HepG2 (cell line): Measurements from ENCODE around the gene ST6GALNAC6. TPM values are rescaled to one million over a fixed set of nuclear protein-coding genes. Genes with fewer than 3 reads are reported as not detected.

Source experiments
- ATAC-seq: fragments of 200-7000 bp; cut with Tn5 transposase; 3 replicates; pipeline ENCODE4 v1.9.1; 2020; ENCODE audit warnings: mild to moderate bottlenecking, moderate library complexity
- BruUV-seq: library from RNA; stranded (reverse); fragments of 400-500 nt; replicated peaks from 2 replicates; lab custom pipeline; 2021; lab: Mats Ljungman, UMichigan
- CTCF ChIA-PET: fragments of 300-600 bp; formaldehyde crosslinking; extraction: SDS; loops from one replicate; lab custom pipeline; 2021; ENCODE audit warnings: low total read pairs, inconsistent platforms, low intra/inter-chr PET ratio; lab: Yijun Ruan, JAX
- POLR2A ChIA-PET: fragments of 350-600 bp; sonication (Branson Sonifier 250); formaldehyde crosslinking; loops from one replicate; lab custom pipeline; 2020; ENCODE audit warnings: antibody characterized with exemption, inconsistent platforms; lab: Yijun Ruan, JAX
- DNase-seq: peaks from one replicate; pipeline ENCODE4 v3.0.0-alpha.2; 2015; ENCODE audit warnings: low spot score
- FAIRE-seq: peaks from 3 replicates; lab custom pipeline; 2011; peaks lifted over from hg19 to GRCh38; lab: Jason Lieb, UNC
- H2AFZ ChIP-seq: one replicate; pipeline ENCODE4 v1.6.1; 2011; ENCODE audit warnings: low read length, inconsistent platforms
- H3K27ac ChIP-seq: fragments of 300-600 bp; 3 replicates; pipeline ENCODE4 v1.8.0; 2011; ENCODE audit warnings: mixed run types, mild to moderate bottlenecking, mixed read lengths, low read length, inconsistent platforms; ENCODE audit not compliant: insufficient read depth; ENCODE audit errors: extremely low read length
- H3K27me3 ChIP-seq, 2 experiments: fragments of 200-600 bp in 1 of 2; 2 replicates in 1 of 2; 3 replicates in 1 of 2; pipeline versions ENCODE4 v1.6.0 to v1.8.0; 2011; ENCODE audit warnings: low read length in 2 of 2, mild to moderate bottlenecking in 2 of 2, moderate library complexity in 2 of 2, inconsistent platforms in 1 of 2; ENCODE audit not compliant: insufficient read depth in 2 of 2, control insufficient read depth in 1 of 2
- H3K36me3 ChIP-seq, 2 experiments: fragments of 200-600 bp in 1 of 2; replicated peaks in 1 of 2; 2 replicates in 1 of 2; 3 replicates in 1 of 2; pipeline versions ENCODE4 v1.5.1 to v1.8.0; 2011; ENCODE audit warnings: low read length in 2 of 2, inconsistent platforms in 1 of 2; ENCODE audit not compliant: insufficient read depth in 2 of 2, control insufficient read depth in 1 of 2
- H3K4me1 ChIP-seq: 2 replicates; pipeline ENCODE4 v1.5.1; 2012; ENCODE audit warnings: low read length, inconsistent platforms; ENCODE audit not compliant: insufficient read depth
- H3K4me2 ChIP-seq: 2 replicates; pipeline ENCODE4 v1.6.0; 2011; ENCODE audit warnings: low read depth, low read length, inconsistent platforms
- H3K4me3 ChIP-seq, 3 experiments: fragments of 200-600 bp in 1 of 3; sonication (generic), shearing (Covaris generic) in 1 of 3; replicated peaks in 1 of 3; 2 replicates each; pipeline ENCODE4 v1.5.1; 2011 to 2016; ENCODE audit warnings: low read length in 3 of 3, inconsistent platforms in 2 of 3, low read depth in 2 of 3, mild to moderate bottlenecking in 2 of 3, control low read depth in 1 of 3, mixed read lengths in 1 of 3; ENCODE audit not compliant: insufficient read depth in 1 of 3
- H3K79me2 ChIP-seq: one replicate; pipeline ENCODE4 v1.6.1; 2011; ENCODE audit warnings: low read length, inconsistent platforms; ENCODE audit not compliant: insufficient read depth
- H3K9ac ChIP-seq: 2 replicates; pipeline ENCODE4 v1.6.0; 2011; ENCODE audit warnings: mild to moderate bottlenecking, low read depth, low read length, inconsistent platforms; ENCODE audit not compliant: insufficient read depth
- H3K9me3 ChIP-seq: 2 replicates; pipeline ENCODE4 v1.5.1; 2012; ENCODE audit warnings: mild to moderate bottlenecking, low read length
- H4K20me1 ChIP-seq: 2 replicates; pipeline ENCODE4 v1.6.0; 2011; ENCODE audit warnings: inconsistent platforms, mild to moderate bottlenecking, low read length, moderate library complexity; ENCODE audit not compliant: insufficient read depth
- ATF7 ChIP-seq, 2 experiments: fragments of 450-650 bp in 1 of 2; sonication (generic) in 1 of 2; formaldehyde crosslinking in 1 of 2; IDR thresholded peaks; 2 replicates each; pipeline versions ENCODE4 v1.4.0 to v1.6.1; 2016 to 2020; ENCODE audit warnings: antibody characterized with exemption in 1 of 2, mild to moderate bottlenecking in 1 of 2, missing genetic modification reagents in 1 of 2
- CREB1 ChIP-seq, 2 experiments: fragments of 450-650 bp in 1 of 2; IDR thresholded peaks; 2 replicates each; pipeline ENCODE4 v1.6.1; 2016 to 2017; ENCODE audit warnings: control low read depth in 1 of 2, mild to moderate bottlenecking in 1 of 2, missing compliant biosample characterization in 1 of 2, missing genetic modification characterization in 1 of 2
- HOXA5 ChIP-seq: sonication (generic); formaldehyde crosslinking; IDR thresholded peaks from 2 replicates; pipeline ENCODE4 v1.4.0; 2020; ENCODE audit warnings: missing genetic modification reagents
- KAT7 ChIP-seq: IDR thresholded peaks from 2 replicates; pipeline ENCODE4 v1.6.1; 2018; ENCODE audit warnings: borderline replicate concordance, missing compliant biosample characterization
- MAFK ChIP-seq, 2 experiments: IDR thresholded peaks in 1 of 2; conservative IDR thresholded peaks in 1 of 2; 2 replicates each; pipeline ENCODE4 v1.6.1; 2011; ENCODE audit warnings: improper control_type of control experiment in 2 of 2, low read length in 2 of 2
- ZNF460 ChIP-seq: sonication (generic); formaldehyde crosslinking; IDR thresholded peaks from 2 replicates; pipeline ENCODE4 v1.5.1; 2020; ENCODE audit warnings: missing genetic modification reagents, mild to moderate bottlenecking, borderline replicate concordance
- ZNF607 ChIP-seq: sonication (generic); formaldehyde crosslinking; IDR thresholded peaks from 2 replicates; pipeline ENCODE4 v1.5.1; 2020; ENCODE audit warnings: missing genetic modification reagents, mild to moderate bottlenecking, borderline replicate concordance
- ZNF740 ChIP-seq: sonication (generic); formaldehyde crosslinking; IDR thresholded peaks from 2 replicates; pipeline ENCODE4 v1.4.0; 2020; ENCODE audit warnings: missing genetic modification reagents
- WGBS: methylation state at CpG from one replicate; pipeline ENCODE4 v1.1.6; 2017; ENCODE audit warnings: low lambda C conversion rate; 5-methylcytosine and 5-hydroxymethylcytosine counted together
- in situ Hi-C: cut with HindIII; loops from 2 replicates; pipeline ENCODE4 v1.10.0; 2017; ENCODE audit warnings: low pct_unique_long_range_greater_than_20kb; ENCODE audit not compliant: extremely low pct_ligation_motif_present
- intact Hi-C: fragments of 100-400 bp; cut with micrococcal nuclease; formaldehyde crosslinking; loops from one replicate; pipeline ENCODE4 v1.10.0; 2022; ENCODE audit not compliant: unreplicated experiment
- polyA plus RNA-seq, 8 experiments: library from polyadenylated mRNA; depleted of rRNA in 3 of 8; stranded (reverse) in 7 of 8; unstranded in 1 of 8; fragments of >200 nt; fragmentation: Illumina TruSeq in 4 of 8; extraction: Trizol in 4 of 8; gene quantifications; 2 replicates each; pipeline versions ENCODE4 v1.2.1 to v1.2.3, GENCODE V29; 2011 to 2016; ENCODE audit warnings: low read depth in 4 of 8, missing spikeins in 1 of 8, mixed read lengths in 1 of 8; ENCODE audit not compliant: insufficient read depth in 1 of 8
- total RNA-seq, 5 experiments: library from RNA; depleted of rRNA; stranded (reverse); fragments of >200 nt; fragmentation: Illumina TruSeq; extraction: Trizol; gene quantifications; 2 replicates each; pipeline ENCODE4 v1.2.3, GENCODE V29; 2016; ENCODE audit warnings: low read depth in 1 of 5

ST6GALNAC6 gene
- total and polyA plus RNA-seq, 2 of the 13 experiments (the other 11 are each of a cell fraction or from before 2014, with no cell fraction given), result 18.5 to 65.4 TPM

- no peak overlapping the region for H3K27ac ChIP-seq
- H3K4me3 ChIP-seq, result no peak overlapping the region
- BruUV-seq, result no TSS peak
- H3K27me3 ChIP-seq, result peaks cover 0 to 38% of the 10 kb centered on the region in 2 experiments; a peak in 4 of 5 replicates
- no peak overlapping the region for H3K9ac ChIP-seq
- no peaks in the 10 kb centered on the region for H4K20me1 ChIP-seq
- no peak for FAIRE-seq
- no peaks in the 10 kb centered on the region for H3K9me3 ChIP-seq
- no peaks in the 10 kb centered on the region for H3K79me2 ChIP-seq
- WGBS, result 68% methylated on average over 16 of the region's 22 CpGs
- no peak for ATAC-seq
- intact Hi-C loops (no loop called here), in situ Hi-C loops (loop anchor here (5.0 to 10.0 kb wide), 2 partner anchors 328 to 420 kb away; no protein-coding TSS in a partner anchor)
- H3K4me2 ChIP-seq, result no peak overlapping the region
- H3K4me1 ChIP-seq, result peaks cover 29% of the 10 kb centered on the region
- CTCF ChIA-PET, result no interaction called here
- no peaks in the 10 kb centered on the region for H3K36me3 ChIP-seq
- POLR2A ChIA-PET, result no interaction called here
- no peak for DNase-seq
- TF ChIP-seq HOXA5, result no peak
- no peak overlapping the region for H2AFZ ChIP-seq
Measured at GRCh38 chr9:127924736-127925444, 25.5 kb upstream of the ST6GALNAC6 start.

- 66% methylated on average over 8 of the region's 8 CpGs for WGBS
- no peak overlapping the region for H2AFZ ChIP-seq
- no peaks in the 10 kb centered on the region for H4K20me1 ChIP-seq
- DNase-seq, result no peak
- FAIRE-seq, result no peak
- no peak overlapping the region for H3K27ac ChIP-seq
- ATAC-seq, result no peak
- CTCF ChIA-PET, result no interaction called here
- in situ Hi-C loops (loop anchor here (10.0 kb wide), 1 partner anchor 419 kb away; no protein-coding TSS in a partner anchor), intact Hi-C loops (no loop called here)
- no peak overlapping the region for H3K4me2 ChIP-seq
- H3K4me1 ChIP-seq, result peaks cover 36% of the 10 kb centered on the region
- no peaks in the 10 kb centered on the region for H3K9me3 ChIP-seq
- no peak overlapping the region for H3K9ac ChIP-seq
- POLR2A ChIA-PET, result no interaction called here
- no TSS peak for BruUV-seq
- H3K4me3 ChIP-seq, result no peak overlapping the region
- TF ChIP-seq ZNF607 (CRISPR knock-in tag), result no peak
- TF ChIP-seq KAT7, result no peak
- TF ChIP-seq MAFK (conservative IDR thresholded peaks at IDR 0.05 in 1 of 2, IDR thresholded peaks at IDR 0.05 in 1 of 2; ENCODE audit: low read length in 2 of 2), result 0 out of 4 replicates have a peak, but pooled peaks of 1 of the 2 experiments have one; percentile 12
- TF ChIP-seq ATF7 (IDR thresholded peaks at IDR 0.05), result peak; percentile 78
- no peak for TF ChIP-seq ATF7 (CRISPR knock-in tag; IDR thresholded peaks at IDR 0.05)
- TF ChIP-seq ZNF460 (CRISPR knock-in tag), result no peak
- TF ChIP-seq ZNF740, result no peak
- TF ChIP-seq CREB1 (IDR thresholded peaks at IDR 0.05), result peak; percentile 82
- no peak for TF ChIP-seq CREB1 (CRISPR knock-in tag; IDR thresholded peaks at IDR 0.05)
- TF ChIP-seq, all 625 proteins: peak for 3
- H3K79me2 ChIP-seq, result no peaks in the 10 kb centered on the region
- peaks cover 0 to 31% of the 10 kb centered on the region in 2 experiments; a peak in 4 of 5 replicates for H3K27me3 ChIP-seq
- H3K36me3 ChIP-seq, result no peaks in the 10 kb centered on the region
Measured at GRCh38 chr9:127923771-127924170, 24.4 kb upstream of the ST6GALNAC6 start.
